ENCODE results near the gene ERG28. TPM values are rescaled to one million over a fixed set of nuclear protein-coding genes. Genes with fewer than 3 reads are reported as not detected.

The ERG28 gene
- total and polyA plus RNA-seq, 2 donors (not counting 3 experiments of a cell fraction or from before 2014, with no cell fraction given) = 31.9 to 46.0 TPM

DNA sequence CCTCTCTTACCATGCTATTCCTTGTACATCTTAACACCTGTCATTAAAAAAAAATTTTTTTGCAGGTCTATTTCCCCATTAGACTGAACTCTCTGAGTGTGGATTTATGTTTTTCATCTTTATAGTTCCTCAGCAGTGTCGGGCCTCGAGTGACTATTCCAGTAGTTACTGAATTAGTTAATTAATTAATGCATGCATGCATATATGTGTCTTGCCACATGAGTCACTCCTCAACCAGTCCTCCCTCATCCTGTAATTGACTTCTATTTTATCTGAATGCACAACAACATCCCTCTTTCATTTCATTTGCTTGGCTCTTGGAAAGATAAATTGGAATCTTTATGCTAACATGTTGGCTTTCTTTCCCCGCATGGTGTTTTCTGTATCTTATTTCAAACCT is 35.6 kb downstream of the ERG28 start:
- no peak overlapping the region for H3K4me2 ChIP-seq (ENCODE audit: insufficient read depth, low read length)
- no peaks in the 10 kb centered on the region for H3K4me1 ChIP-seq (ENCODE audit: control insufficient read depth, extremely low read depth, insufficient read depth, low read length)
- no peaks in the 10 kb centered on the region for H4K20me1 ChIP-seq (replicated peaks; ENCODE audit: control insufficient read depth, extremely low read depth, insufficient read depth, low read length)
- BruUV-seq (replicated peaks) = no TSS peak
- H3K9ac ChIP-seq (replicated peaks; ENCODE audit: extremely low read depth, insufficient read depth, low read length) = no peak overlapping the region
- H3K36me3 ChIP-seq (ENCODE audit: control insufficient read depth in 2 of 2, extremely low read depth in 1 of 2, insufficient read depth in 2 of 2, low read length in 2 of 2) = no peaks in the 10 kb centered on the region
- dilution Hi-C loops (cut with MboI; ENCODE audit: extremely low pct_ligation_motif_present, low sequenced_read_pairs) = no loop called here
- H3K4me3 ChIP-seq (replicated peaks in 1 of 3; ENCODE audit: insufficient read depth in 1 of 3, low read depth in 1 of 3, low read length in 3 of 3) = no peak overlapping the region
- intact Hi-C loops (cut with micrococcal nuclease) = no loop called here
- no peaks in the 10 kb centered on the region for H3K79me2 ChIP-seq (ENCODE audit: control insufficient read depth, insufficient read depth, low read length)
- no peak for TF ChIP-seq MAX (IDR thresholded peaks at IDR 0.05; ENCODE audit: insufficient read depth, insufficient read length)
- no peak for TF ChIP-seq POLR2A (IDR thresholded peaks at IDR 0.05; ENCODE audit: low read depth, low read length)
- TF ChIP-seq JUN (IDR thresholded peaks at IDR 0.05; ENCODE audit: borderline replicate concordance, insufficient read depth, insufficient read length, low read depth) = no peak
- TF ChIP-seq CTCF (IDR thresholded peaks at IDR 0.05; ENCODE audit: extremely low read depth in 1 of 2, insufficient read depth in 1 of 2, low read depth in 1 of 2, low read length in 2 of 2) = no peak
- CTCF ChIA-PET = interaction anchor here (1.4 kb wide), 1 partner anchor 11 kb away, joined by 8 read pairs; no protein-coding TSS in a partner anchor
- no peak overlapping the region for H3K27ac ChIP-seq (ENCODE audit: insufficient read depth, low read depth, low read length)
- H2AFZ ChIP-seq (ENCODE audit: low read depth, low read length) = no peak overlapping the region
- peaks cover 0 to 6% of the 10 kb centered on the region in 2 experiments for H3K27me3 ChIP-seq (ENCODE audit: control insufficient read depth in 2 of 2, insufficient read depth in 2 of 2, low read length in 2 of 2)
- no peaks in the 10 kb centered on the region for H3K9me3 ChIP-seq (replicated peaks; ENCODE audit: control insufficient read depth, insufficient read depth, low read length)
- DNase-seq (ENCODE audit: low read depth, low spot score) (no peak), FAIRE-seq (no peak)
- H3K9me1 ChIP-seq (replicated peaks; ENCODE audit: control insufficient read depth, extremely low read depth, insufficient read depth, low read length) = no peaks in the 10 kb centered on the region
- POLR2A ChIA-PET = no interaction called here

DNA sequence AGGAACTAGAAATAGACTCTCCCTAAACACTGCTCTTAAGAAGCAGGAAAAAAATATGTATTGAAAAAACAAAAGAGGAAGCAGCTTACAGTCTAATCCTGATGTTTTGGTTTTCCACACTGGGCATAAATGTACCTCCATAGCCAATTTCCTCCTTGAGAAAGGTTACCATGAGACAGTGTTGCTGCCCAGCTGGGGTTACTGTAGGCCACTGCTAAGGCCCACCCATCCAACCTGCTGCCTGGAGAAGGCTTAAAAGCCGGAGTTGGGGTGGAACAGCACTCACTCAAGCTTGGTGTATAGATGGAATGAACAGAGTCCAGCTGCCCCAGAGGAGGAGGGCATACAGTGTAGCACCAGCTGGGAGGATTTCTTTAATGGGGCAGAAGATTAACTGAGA is 41.1 kb downstream of the ERG28 start:
- CTCF ChIA-PET = interaction anchor here (1.0 kb wide), 1 partner anchor 11 kb away, joined by 3 read pairs; no protein-coding TSS in a partner anchor
- Histone ChIP-seq H3K4me3 (replicated peaks in 1 of 3; ENCODE audit: insufficient read depth in 1 of 3, low read depth in 1 of 3, low read length in 3 of 3) (no peak overlapping the region), H3K27ac (ENCODE audit: insufficient read depth, low read depth, low read length) (no peak overlapping the region), H3K4me1 (ENCODE audit: control insufficient read depth, extremely low read depth, insufficient read depth, low read length) (no peaks in the 10 kb centered on the region), H3K9me1 (replicated peaks; ENCODE audit: control insufficient read depth, extremely low read depth, insufficient read depth, low read length) (no peaks in the 10 kb centered on the region), H3K9me3 (replicated peaks; ENCODE audit: control insufficient read depth, insufficient read depth, low read length) (no peaks in the 10 kb centered on the region), H4K20me1 (replicated peaks; ENCODE audit: control insufficient read depth, extremely low read depth, insufficient read depth, low read length) (no peaks in the 10 kb centered on the region), H3K79me2 (ENCODE audit: control insufficient read depth, insufficient read depth, low read length) (no peaks in the 10 kb centered on the region), H2AFZ (ENCODE audit: low read depth, low read length) (no peak overlapping the region), H3K27me3 (ENCODE audit: control insufficient read depth in 2 of 2, insufficient read depth in 2 of 2, low read length in 2 of 2) (peaks cover 0 to 10% of the 10 kb centered on the region in 2 experiments), H3K9ac (replicated peaks; ENCODE audit: extremely low read depth, insufficient read depth, low read length) (no peak overlapping the region), H3K36me3 (ENCODE audit: control insufficient read depth in 2 of 2, extremely low read depth in 1 of 2, insufficient read depth in 2 of 2, low read length in 2 of 2) (no peaks in the 10 kb centered on the region), H3K4me2 (ENCODE audit: insufficient read depth, low read length) (no peak overlapping the region)
- intact Hi-C loops (cut with micrococcal nuclease) (no loop called here), dilution Hi-C loops (cut with MboI; ENCODE audit: extremely low pct_ligation_motif_present, low sequenced_read_pairs) (no loop called here)
- POLR2A ChIA-PET = no interaction called here
- TF ChIP-seq CTCF (IDR thresholded peaks at IDR 0.05; ENCODE audit: extremely low read depth in 1 of 2, insufficient read depth in 1 of 2, low read depth in 1 of 2, low read length in 2 of 2) = no peak
- TF ChIP-seq POLR2A (IDR thresholded peaks at IDR 0.05; ENCODE audit: low read depth, low read length) = no peak
- no peak for TF ChIP-seq EZH2 (IDR thresholded peaks at IDR 0.05; ENCODE audit: borderline replicate concordance, low read depth, low read length, severe bottlenecking)
- no peak for TF ChIP-seq GATA2 (IDR thresholded peaks at IDR 0.05; ENCODE audit: insufficient read depth, insufficient read length, low read depth, low read length)
- no peak for TF ChIP-seq FOS (IDR thresholded peaks at IDR 0.05; ENCODE audit: borderline replicate concordance, insufficient read depth, low read length)
- TF ChIP-seq JUN (IDR thresholded peaks at IDR 0.05; ENCODE audit: borderline replicate concordance, insufficient read depth, insufficient read length, low read depth) = no peak
- TF ChIP-seq POLR2AphosphoS5 (IDR thresholded peaks at IDR 0.05; ENCODE audit: insufficient read depth, low read depth, low read length) = no peak
- no peak for TF ChIP-seq MYC (IDR thresholded peaks at IDR 0.05; ENCODE audit: low read depth, low read length)
- TF ChIP-seq MAX (IDR thresholded peaks at IDR 0.05; ENCODE audit: insufficient read depth, insufficient read length) = no peak
- DNase-seq (ENCODE audit: low read depth, low spot score) = no peak
- no TSS peak for BruUV-seq (replicated peaks)
- FAIRE-seq = no peak
